HG03159 (cell line): ENCODE results near the gene PLK1.
"Not testable (repeated sequence)": the region's sequence is repeated elsewhere in the genome, so short reads cannot be mapped to it uniquely, and the experiment has no call there.

Source experiments
- ATAC-seq: cut with Tn5 transposase; IDR thresholded peaks from one replicate; pipeline ENCODE4 v1.9.1; 2021; ENCODE audit warnings: mild to moderate bottlenecking, moderate library complexity; ENCODE audit not compliant: unreplicated experiment

The PLK1 gene

GRCh38 chr16:23678430-23679273 is at the start of gene PLK1:
TSS of gene PLK1 (plus strand) at chr16:23678889. CDS start at chr16:23678933, 44 bp downstream.
- peak; percentile 76 for ATAC-seq

DNA sequence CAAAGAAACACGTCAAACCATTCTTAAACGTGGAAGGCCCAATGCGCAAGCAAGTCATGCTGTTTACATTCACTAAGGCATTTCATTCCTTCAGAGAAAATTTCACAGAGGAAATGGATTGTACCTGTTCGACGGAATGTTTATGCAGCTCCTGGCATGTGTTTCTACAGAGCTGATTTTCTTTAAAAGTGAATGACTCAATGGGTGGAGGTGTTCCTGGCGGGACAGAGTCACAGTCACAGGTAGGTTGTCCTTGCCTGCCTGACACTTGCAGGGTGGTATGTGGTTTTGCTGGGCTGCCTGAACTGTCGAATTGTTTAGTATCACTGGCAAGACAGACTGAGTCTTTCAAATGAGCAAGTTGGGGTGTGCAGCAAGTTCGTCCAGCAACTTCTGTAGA is 49.2 kb upstream of the PLK1 start:
- no peak for ATAC-seq

GRCh38 chr16:23631874-23632273 is 46.8 kb upstream of the PLK1 start:
- ATAC-seq = not testable (repeated sequence)

- no peak for ATAC-seq
These were observed 44.1 kb upstream of the PLK1 start for GRCh38 chr16:23634461-23635036.

- ATAC-seq = no peak
These were observed 42.7 kb upstream of the PLK1 start for GRCh38 chr16:23635958-23636357.

DNA sequence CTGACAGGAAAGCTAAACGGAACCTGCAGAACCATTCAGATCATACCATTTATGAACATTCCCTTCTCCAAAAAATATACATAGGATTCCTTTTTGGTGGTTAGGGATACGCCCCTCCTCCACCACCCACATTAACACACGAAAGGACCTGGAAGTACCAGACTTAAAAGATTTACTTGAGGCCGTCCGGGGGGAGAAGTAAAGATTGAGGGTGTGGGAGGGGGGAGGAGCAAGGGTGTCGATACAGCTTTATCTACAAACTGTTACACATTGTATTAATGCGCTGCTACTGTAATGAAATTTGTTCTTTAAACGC is 38.1 kb upstream of the PLK1 start:
- no peak for ATAC-seq

GRCh38 chr16:23640931-23641765 is 37.5 kb upstream of the PLK1 start, which contains the start of the genes DCTN5 and PALB2:
TSS of gene DCTN5 (plus strand) at chr16:23641466. CDS start at chr16:23641543, 77 bp downstream.
TSS of gene PALB2 (minus strand) at chr16:23641310. CDS start at chr16:23641157, 153 bp downstream.
- peak; percentile 92 for ATAC-seq

DNA sequence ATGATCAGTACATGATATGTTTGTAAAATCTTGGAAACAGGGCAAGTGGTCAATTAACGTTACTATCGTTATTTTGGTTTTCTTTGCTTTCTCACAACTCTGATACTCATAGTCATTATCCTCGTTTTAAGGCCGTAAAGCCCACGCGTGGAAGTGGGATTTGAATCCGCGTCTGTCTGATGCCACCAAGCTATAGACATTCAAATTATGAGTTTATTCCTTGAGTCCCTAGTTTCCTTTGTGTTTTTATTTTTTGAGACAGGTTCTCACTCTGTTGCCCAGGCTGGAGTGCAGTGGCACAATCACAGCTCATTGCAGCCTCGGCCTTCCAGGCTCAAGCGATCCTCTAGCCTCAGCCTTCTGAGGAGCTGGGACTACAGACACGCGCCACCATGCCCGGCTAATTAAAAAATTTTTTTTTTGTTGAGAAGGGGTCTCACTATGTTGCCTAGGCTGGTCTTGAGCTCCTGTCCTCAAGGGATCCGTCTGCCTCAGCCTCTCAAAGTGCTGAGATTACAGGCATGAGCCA is 36.4 kb upstream of the PLK1 start:
- ATAC-seq = no peak

GRCh38 chr16:23650674-23651416 is 27.8 kb upstream of the PLK1 start:
- ATAC-seq = no peak

- peak; percentile 53 for ATAC-seq
These were observed 26.7 kb upstream of the PLK1 start for GRCh38 chr16:23651943-23652468.

DNA sequence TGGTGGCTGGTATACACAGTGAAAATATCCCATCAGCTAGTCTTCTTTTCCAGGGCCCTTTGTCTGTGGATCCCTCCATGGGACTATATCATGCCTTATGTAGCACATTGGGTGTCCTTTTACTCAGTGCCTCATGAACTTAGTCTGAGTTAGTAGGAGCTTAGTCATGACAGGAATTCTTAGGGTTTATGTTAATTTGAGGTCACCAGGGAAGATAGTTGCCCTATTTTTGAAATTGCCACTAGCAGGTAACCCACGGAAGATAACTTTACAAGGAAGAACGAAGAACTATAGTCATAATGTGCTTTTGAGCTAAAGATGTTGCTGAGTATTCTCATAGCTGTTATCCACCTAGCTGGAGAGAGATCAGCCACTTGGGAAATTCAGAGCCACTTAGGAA is 14.8 kb upstream of the PLK1 start:
- ATAC-seq = no peak

GRCh38 chr16:23666571-23667354 is 11.9 kb upstream of the PLK1 start:
- no peak for ATAC-seq

DNA sequence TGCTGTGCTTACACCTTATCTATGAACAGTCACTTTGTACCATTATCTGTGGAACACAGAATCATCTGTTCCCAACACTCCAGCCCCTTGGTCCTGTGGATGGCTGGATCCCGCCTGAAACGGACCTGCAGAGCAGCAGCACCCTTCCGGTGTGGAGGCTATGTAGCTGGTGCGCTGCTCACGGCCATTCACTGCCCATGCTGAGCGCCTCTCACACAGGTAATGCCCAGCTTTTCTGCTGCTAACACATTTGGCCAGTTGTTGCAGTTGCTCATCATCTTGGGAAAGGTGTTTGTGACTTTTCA is 11.4 kb upstream of the PLK1 start:
- no peak for ATAC-seq

- ATAC-seq = no peak
These were observed 10.5 kb upstream of the PLK1 start for GRCh38 chr16:23668225-23668624.

DNA sequence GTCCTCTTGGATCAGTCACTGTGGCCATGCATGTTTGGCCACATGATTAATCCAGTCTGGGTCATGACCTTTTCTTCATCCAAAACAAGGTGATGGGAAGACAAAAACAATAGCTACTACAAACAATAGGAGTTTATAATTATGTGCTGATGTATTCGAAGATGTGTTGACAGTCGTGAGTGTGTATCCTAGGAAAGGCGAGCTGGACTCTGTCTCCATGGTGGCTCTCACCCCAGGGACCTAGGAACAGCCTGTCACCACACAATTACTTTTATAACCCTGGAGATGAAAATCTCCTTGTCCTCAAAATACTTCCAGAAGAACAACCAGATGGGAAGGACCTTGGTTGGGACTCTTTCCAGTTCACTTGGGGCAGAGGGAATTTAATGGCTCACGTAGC is 9.8 kb upstream of the PLK1 start:
- ATAC-seq = no peak

DNA sequence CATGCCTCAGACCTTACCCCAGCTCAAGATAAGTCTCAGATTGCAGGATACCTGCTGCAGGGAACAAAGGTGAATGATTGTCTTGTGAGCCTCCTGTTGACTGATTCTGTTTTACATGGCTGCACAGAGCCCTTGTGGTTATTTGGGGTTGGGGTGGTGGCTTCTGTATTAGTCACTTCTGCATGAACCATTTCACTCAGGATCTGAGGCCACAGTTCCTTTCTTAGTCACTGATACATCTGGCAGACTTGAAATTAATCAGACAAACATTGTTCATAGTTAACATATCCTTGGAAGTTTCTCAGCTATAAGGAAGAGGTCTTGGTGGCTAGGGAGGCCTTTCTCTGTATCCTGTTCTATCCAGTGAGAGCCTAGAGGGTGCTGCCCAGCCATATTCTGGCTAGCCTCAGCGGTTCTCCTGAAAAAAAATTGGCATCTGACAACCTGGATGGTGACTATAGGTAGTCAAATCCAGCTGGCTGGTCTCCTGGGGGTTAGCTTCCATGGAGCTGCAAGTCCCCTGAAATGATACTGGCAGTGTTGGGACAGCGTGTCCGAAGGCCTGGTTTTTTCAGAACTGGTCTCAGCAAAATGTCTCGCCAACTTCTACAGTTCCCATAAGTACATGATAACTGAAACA is 8.4 kb upstream of the PLK1 start:
- peak; percentile 95 for ATAC-seq

- ATAC-seq = no peak
These were observed 4.6 kb upstream of the PLK1 start for GRCh38 chr16:23673971-23674614.

- no peak for ATAC-seq
These were observed 1.7 kb upstream of the PLK1 start for GRCh38 chr16:23676924-23677480.
